CD4-positive, alpha-beta T cell treated with Interleukin-1 beta for 1 hour (primary cell): ENCODE results near the gene CYFIP1.

ENCODE experiments used
- DNase-seq, 2 donors: peaks; one replicate each; pipeline ENCODE4 v3.0.0-alpha.2; 2020 to 2022

CYFIP1 gene

GRCh38 chr15:22863356-22863755 lies 116.8 kb downstream of the CYFIP1 start:
- DNase-seq, result no peak

GRCh38 chr15:22861161-22861560 lies 119.0 kb downstream of the CYFIP1 start:
- DNase-seq, result no peak

GRCh38 chr15:22856659-22857058 lies 123.5 kb downstream of the CYFIP1 start:
- DNase-seq, result no peak

- DNase-seq, result no peak
Measured at GRCh38 chr15:22855791-22856190, 124.4 kb downstream of the CYFIP1 start.

- no peak for DNase-seq
Measured at GRCh38 chr15:22851513-22851912, 128.7 kb downstream of the CYFIP1 start.

GRCh38 chr15:22850055-22850454 lies 130.1 kb downstream of the CYFIP1 start:
- no peak for DNase-seq

- DNase-seq, result no peak
Measured at GRCh38 chr15:22846073-22846472, 134.1 kb downstream of the CYFIP1 start.

GRCh38 chr15:22845289-22845900 lies 134.8 kb downstream of the CYFIP1 start:
- no peak for DNase-seq

GRCh38 chr15:22844421-22845288 lies 135.5 kb downstream of the CYFIP1 start:
- no peak for DNase-seq

GRCh38 chr15:22839046-22839695 lies 141.0 kb downstream of the CYFIP1 start:
- DNase-seq, result peak in 1 of 2 donors; percentile 19

GRCh38 chr15:22838292-22839042 lies 141.7 kb downstream of the CYFIP1 start, which contains the start of gene NIPA2:
Gene NIPA2 (plus strand): TSS chr15:22838666. CDS start chr15:22851732, 13,066 bp downstream.
- DNase-seq, result peak; percentile 97 to 98

GRCh38 chr15:22831473-22831872 lies 148.7 kb downstream of the CYFIP1 start:
- no peak for DNase-seq

GRCh38 chr15:22827125-22827524 lies 153.0 kb downstream of the CYFIP1 start:
- DNase-seq, result no peak

- no peak for DNase-seq
Measured at GRCh38 chr15:22823495-22824128, 156.6 kb downstream of the CYFIP1 start.

GRCh38 chr15:22819651-22820050 lies 160.5 kb downstream of the CYFIP1 start:
- DNase-seq, result no peak
